Activated CD4-positive, alpha-beta T cell treated with anti-CD3 and anti-CD28 coated beads, Interleukin-2, amount 10 ng/mL, durations not matched to agents 7 days and 5 days (primary cell): ENCODE measurements around the gene SORCS3. TPM values are rescaled to one million over a fixed set of nuclear protein-coding genes. Genes with fewer than 3 reads are reported as not detected.

Experiments used
- CTCF ChIA-PET: fragments of 350-600 bp; sonication (Branson Sonifier 250); formaldehyde crosslinking; loops from one replicate; lab custom pipeline; 2021; ENCODE audit warnings: antibody characterized with exemption; lab: Charles Lee
- POLR2A ChIA-PET: fragments of 350-600 bp; sonication (Branson Sonifier 250); formaldehyde crosslinking; loops from one replicate; lab custom pipeline; 2021; ENCODE audit warnings: antibody characterized with exemption; lab: Charles Lee
- DNase-seq: peaks from one replicate; pipeline ENCODE4 v3.0.0-alpha.2; 2020
- H3K27ac Mint-ChIP-seq: one replicate; pipeline ENCODE4 v1.8.0; 2021; ENCODE audit warnings: mild to moderate bottlenecking, moderate library complexity, mixed read lengths
- H3K27me3 Mint-ChIP-seq: one replicate; pipeline ENCODE4 v1.8.0; 2021; ENCODE audit warnings: mixed read lengths
- H3K36me3 Mint-ChIP-seq: one replicate; pipeline ENCODE4 v1.8.0; 2021; ENCODE audit warnings: low read depth, mixed read lengths
- H3K4me1 Mint-ChIP-seq: one replicate; pipeline ENCODE4 v1.8.0; 2021; ENCODE audit warnings: mixed read lengths
- H3K4me3 Mint-ChIP-seq: one replicate; pipeline ENCODE4 v1.8.0; 2021; ENCODE audit warnings: mild to moderate bottlenecking, moderate library complexity, mixed read lengths
- H3K9me3 Mint-ChIP-seq: one replicate; pipeline ENCODE4 v1.8.0; 2021; ENCODE audit warnings: mixed read lengths
- total RNA-seq, 2 experiments: library from RNA; stranded (reverse); gene quantifications; one replicate each; pipeline ENCODE4 v1.2.3, GENCODE V29; 2021

SORCS3 gene
- total RNA-seq, 2 experiments from 2014 or later, result 0.17 TPM; not detected in 1

DNA sequence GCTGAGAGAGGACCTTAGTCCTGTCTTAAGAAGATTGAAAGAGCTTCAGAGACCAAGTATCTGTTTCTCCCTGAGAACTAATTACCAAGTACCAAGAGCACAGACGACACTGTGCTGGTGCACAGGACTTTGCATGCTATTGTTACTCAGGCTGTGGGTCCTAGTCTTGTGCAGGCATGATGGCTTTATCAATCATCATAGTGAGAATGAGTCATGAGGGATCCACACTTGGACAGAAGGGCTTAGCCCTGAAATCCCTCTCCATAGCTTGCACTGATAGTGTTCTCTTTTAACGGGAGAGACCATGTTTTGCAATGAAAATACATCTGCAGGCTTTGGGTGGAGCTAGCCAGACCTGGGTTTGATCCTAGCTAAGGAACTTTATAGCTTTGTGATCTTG lies 93.3 kb downstream of the SORCS3 start:
- POLR2A ChIA-PET, result no interaction called here
- H3K36me3 Mint-ChIP-seq, result no peaks in the 10 kb centered on the region
- peaks cover 10% of the 10 kb centered on the region for H3K27me3 Mint-ChIP-seq
- CTCF ChIA-PET, result no interaction called here
- no peak for DNase-seq
- no peak overlapping the region for H3K4me3 Mint-ChIP-seq
- no peaks in the 10 kb centered on the region for H3K9me3 Mint-ChIP-seq
- H3K27ac Mint-ChIP-seq, result no peak overlapping the region
- H3K4me1 Mint-ChIP-seq, result no peaks in the 10 kb centered on the region

DNA sequence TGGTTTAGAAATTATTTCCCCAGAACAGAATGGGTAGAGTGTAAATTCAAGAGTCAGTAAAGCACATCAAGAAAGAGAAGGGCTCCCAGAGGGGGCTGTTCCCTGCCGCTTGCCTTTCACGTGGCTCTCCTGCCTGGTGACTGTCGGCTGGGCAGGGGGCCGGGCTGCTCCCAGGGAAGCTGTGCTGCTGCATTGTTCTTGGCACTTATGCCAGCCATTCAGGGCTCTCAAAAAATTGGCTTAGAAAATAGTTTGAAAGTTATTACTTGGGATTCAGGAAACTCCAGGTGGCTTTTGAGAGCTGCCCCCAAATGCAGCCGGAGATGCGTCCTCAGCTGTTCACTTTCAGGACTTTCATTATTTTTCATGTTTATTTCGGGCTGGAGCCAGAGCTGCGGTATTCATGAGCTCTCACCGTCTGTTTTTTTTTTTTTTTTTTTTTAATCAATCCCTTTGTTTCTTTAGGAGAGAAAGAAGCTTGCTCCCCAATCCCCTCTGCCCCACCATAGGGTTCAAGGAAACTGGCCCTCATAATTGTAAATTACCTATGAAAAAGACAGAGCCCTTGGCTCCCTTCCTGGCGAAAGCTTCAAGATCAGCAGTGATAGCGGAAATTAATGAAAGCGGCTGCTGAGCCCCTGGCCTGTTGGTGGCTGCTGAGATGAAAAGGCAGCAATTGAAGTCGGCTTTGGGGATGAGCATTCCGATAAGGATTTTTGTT lies 94.1 kb downstream of the SORCS3 start:
- no peaks in the 10 kb centered on the region for H3K4me1 Mint-ChIP-seq
- no peaks in the 10 kb centered on the region for H3K36me3 Mint-ChIP-seq
- no peak for DNase-seq
- peaks cover 10% of the 10 kb centered on the region for H3K27me3 Mint-ChIP-seq
- no peak overlapping the region for H3K4me3 Mint-ChIP-seq
- H3K27ac Mint-ChIP-seq, result no peak overlapping the region
- CTCF ChIA-PET, result no interaction called here
- H3K9me3 Mint-ChIP-seq, result no peaks in the 10 kb centered on the region
- POLR2A ChIA-PET, result no interaction called here

DNA sequence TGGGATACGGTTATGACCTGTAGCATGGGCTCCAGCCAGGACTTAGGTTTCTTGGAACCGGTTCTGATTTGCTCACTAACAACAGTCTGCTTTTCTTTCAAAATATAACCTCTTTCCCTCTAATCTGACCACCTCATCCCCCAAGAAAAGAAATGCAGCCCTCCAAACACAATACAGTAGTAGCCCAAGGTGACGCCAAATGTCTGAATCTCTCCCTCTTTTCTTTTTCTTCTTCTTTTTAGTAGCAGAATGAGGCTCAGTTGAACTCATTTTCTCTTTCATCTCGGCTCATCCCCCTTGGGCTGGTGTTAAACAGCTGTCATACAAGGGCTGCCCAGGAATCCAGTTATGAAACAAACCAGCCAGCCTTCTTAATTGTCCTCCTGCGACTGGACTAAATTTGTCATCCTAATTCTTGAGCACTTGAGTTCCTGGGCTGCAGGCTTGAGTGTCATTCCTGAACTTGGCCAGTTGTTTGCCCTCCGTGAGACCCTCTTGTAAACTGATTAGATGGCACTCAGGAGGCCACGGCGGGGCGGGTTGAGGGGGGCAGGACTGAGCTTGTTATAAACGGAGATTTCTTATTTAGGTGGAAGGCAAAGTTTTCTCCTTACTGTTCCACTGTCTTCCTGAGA lies 94.8 kb downstream of the SORCS3 start:
- POLR2A ChIA-PET, result no interaction called here
- CTCF ChIA-PET, result interaction anchor here (0.5 kb wide), 1 partner anchor 143 kb away, joined by 4 read pairs; no protein-coding TSS in a partner anchor
- no peaks in the 10 kb centered on the region for H3K4me1 Mint-ChIP-seq
- no peak overlapping the region for H3K4me3 Mint-ChIP-seq
- H3K27ac Mint-ChIP-seq, result no peak overlapping the region
- H3K9me3 Mint-ChIP-seq, result no peaks in the 10 kb centered on the region
- peaks cover 10% of the 10 kb centered on the region for H3K27me3 Mint-ChIP-seq
- no peak for DNase-seq
- no peaks in the 10 kb centered on the region for H3K36me3 Mint-ChIP-seq

- H3K27me3 Mint-ChIP-seq, result no peaks in the 10 kb centered on the region
- CTCF ChIA-PET, result no interaction called here
- no peaks in the 10 kb centered on the region for H3K4me1 Mint-ChIP-seq
- DNase-seq, result no peak
- H3K4me3 Mint-ChIP-seq, result no peak overlapping the region
- no peak overlapping the region for H3K27ac Mint-ChIP-seq
- H3K36me3 Mint-ChIP-seq, result no peaks in the 10 kb centered on the region
- POLR2A ChIA-PET, result no interaction called here
- H3K9me3 Mint-ChIP-seq, result no peaks in the 10 kb centered on the region
These were observed 100.0 kb downstream of the SORCS3 start for GRCh38 chr10:104741127-104741526.

DNA sequence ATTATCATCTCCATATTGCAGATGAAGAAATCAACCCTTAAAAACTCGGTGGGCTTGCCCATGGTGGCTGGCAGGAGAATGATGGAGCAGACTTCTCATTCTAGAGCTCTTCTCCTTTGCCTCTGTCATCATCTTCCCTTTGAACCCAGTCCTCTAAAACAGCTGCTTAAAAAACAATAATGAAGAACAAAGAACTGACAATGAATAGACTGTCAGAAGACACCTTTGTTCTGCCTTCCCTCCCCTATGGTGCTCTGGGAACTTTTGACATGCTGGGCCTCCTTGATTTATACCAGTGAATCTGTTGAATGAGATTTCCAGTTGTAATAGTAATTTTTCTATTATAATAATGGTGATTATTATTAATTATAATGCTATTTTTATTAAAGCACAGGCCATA lies 103.0 kb downstream of the SORCS3 start:
- Mint-ChIP-seq H3K9me3 (no peaks in the 10 kb centered on the region), H3K27ac (no peak overlapping the region), H3K36me3 (no peaks in the 10 kb centered on the region), H3K27me3 (no peaks in the 10 kb centered on the region), H3K4me1 (no peaks in the 10 kb centered on the region), H3K4me3 (no peak overlapping the region)
- DNase-seq, result no peak
- ChIA-PET CTCF (no interaction called here), POLR2A (no interaction called here)

DNA sequence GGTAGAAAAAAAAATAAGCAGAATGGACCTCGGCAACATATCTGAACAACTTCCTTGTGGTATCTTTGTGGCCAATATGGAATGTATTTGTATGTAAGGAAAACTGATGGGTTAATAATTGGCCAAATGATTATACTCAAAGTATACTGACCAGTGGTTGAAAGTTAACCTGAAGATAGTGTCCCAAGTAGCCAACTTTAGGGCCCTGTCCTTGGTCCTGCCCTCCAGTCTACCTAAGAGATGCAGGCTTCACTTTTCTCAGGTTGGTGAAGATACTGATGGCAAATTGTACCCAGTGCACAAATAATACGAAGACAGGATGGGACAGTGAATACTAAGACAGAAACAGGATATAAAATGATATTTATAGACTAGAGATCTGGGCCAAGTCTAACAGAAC lies 109.2 kb downstream of the SORCS3 start:
- H3K36me3 Mint-ChIP-seq, result no peaks in the 10 kb centered on the region
- POLR2A ChIA-PET, result no interaction called here

GRCh38 chr10:104762793-104763192 lies 121.7 kb downstream of the SORCS3 start:
- H3K4me1 Mint-ChIP-seq, result no peaks in the 10 kb centered on the region
- CTCF ChIA-PET, result no interaction called here
- no peak for DNase-seq
- H3K27ac Mint-ChIP-seq, result no peak overlapping the region
- H3K4me3 Mint-ChIP-seq, result no peak overlapping the region
- POLR2A ChIA-PET, result interaction anchor here (0.7 kb wide), 1 partner anchor 73 kb away, joined by 3 read pairs; no protein-coding TSS in a partner anchor
- no peaks in the 10 kb centered on the region for H3K9me3 Mint-ChIP-seq
- no peaks in the 10 kb centered on the region for H3K36me3 Mint-ChIP-seq
- peaks cover 2% of the 10 kb centered on the region for H3K27me3 Mint-ChIP-seq

More for the DNA sequence above, 109.2 kb downstream of the SORCS3 start:
- Mint-ChIP-seq H3K9me3 (no peaks in the 10 kb centered on the region), H3K4me3 (no peak overlapping the region), H3K27me3 (no peaks in the 10 kb centered on the region), H3K4me1 (no peaks in the 10 kb centered on the region), H3K27ac (no peak overlapping the region)
- no peak for DNase-seq
- CTCF ChIA-PET, result no interaction called here

DNA sequence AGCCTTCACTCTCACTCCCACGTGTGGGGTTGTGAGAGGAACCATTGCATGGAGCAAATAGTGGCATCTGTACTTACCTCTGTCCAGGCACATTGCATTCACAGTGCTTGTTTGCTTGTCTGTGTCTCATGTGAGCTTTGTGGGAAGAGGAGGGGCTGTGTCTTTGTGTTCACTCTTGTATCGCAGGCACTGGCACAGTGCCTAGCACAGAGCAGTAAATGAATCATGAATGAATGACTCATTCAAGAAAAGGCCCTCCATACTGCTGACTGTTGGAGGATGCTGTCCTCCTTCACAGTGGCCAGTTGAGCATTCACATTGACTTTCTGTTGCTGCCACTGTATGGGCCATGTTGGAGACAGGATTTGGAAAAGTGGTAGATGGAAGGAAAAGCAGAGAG lies 125.3 kb downstream of the SORCS3 start:
- ChIA-PET POLR2A (no interaction called here), CTCF (no interaction called here)
- H3K4me1 Mint-ChIP-seq, result no peaks in the 10 kb centered on the region
- H3K27ac Mint-ChIP-seq, result no peak overlapping the region
- H3K9me3 Mint-ChIP-seq, result no peaks in the 10 kb centered on the region
- DNase-seq, result no peak
- peaks cover 2% of the 10 kb centered on the region for H3K27me3 Mint-ChIP-seq
- H3K4me3 Mint-ChIP-seq, result no peak overlapping the region
- H3K36me3 Mint-ChIP-seq, result no peaks in the 10 kb centered on the region

- no peak overlapping the region for H3K27ac Mint-ChIP-seq
- no peak for DNase-seq
- POLR2A ChIA-PET, result no interaction called here
- H3K36me3 Mint-ChIP-seq, result no peaks in the 10 kb centered on the region
- no peaks in the 10 kb centered on the region for H3K4me1 Mint-ChIP-seq
- H3K27me3 Mint-ChIP-seq, result peaks cover 2% of the 10 kb centered on the region
- CTCF ChIA-PET, result no interaction called here
- H3K9me3 Mint-ChIP-seq, result no peaks in the 10 kb centered on the region
- H3K4me3 Mint-ChIP-seq, result no peak overlapping the region
These were observed 126.2 kb downstream of the SORCS3 start for GRCh38 chr10:104767282-104767681.

DNA sequence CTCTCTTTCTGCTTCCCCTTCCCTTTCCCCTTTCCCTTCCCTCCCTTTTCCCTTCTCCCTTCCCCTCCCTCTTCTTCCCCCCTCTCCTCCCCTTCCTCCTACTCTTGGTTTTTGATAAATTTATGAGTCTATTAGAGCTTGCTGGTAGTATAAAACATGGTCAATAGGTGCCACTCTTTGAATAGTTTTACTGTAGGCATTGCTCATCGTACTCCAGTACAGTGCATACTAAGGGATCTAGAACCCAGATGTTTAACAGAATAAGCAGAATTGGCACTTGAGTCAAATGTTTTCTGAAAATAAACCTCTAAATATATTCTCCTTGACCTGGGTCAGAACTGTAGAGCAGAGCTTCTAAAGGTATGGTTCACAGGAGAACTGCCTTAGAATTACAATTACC lies 126.7 kb downstream of the SORCS3 start:
- no peaks in the 10 kb centered on the region for H3K4me1 Mint-ChIP-seq
- no peak for DNase-seq
- H3K9me3 Mint-ChIP-seq, result no peaks in the 10 kb centered on the region
- H3K36me3 Mint-ChIP-seq, result no peaks in the 10 kb centered on the region
- no peak overlapping the region for H3K4me3 Mint-ChIP-seq
- peaks cover 2% of the 10 kb centered on the region for H3K27me3 Mint-ChIP-seq
- POLR2A ChIA-PET, result no interaction called here
- CTCF ChIA-PET, result no interaction called here
- H3K27ac Mint-ChIP-seq, result no peak overlapping the region

GRCh38 chr10:104773105-104773504 lies 132.0 kb downstream of the SORCS3 start:
- Mint-ChIP-seq H3K27me3 (peaks cover 2% of the 10 kb centered on the region), H3K4me1 (no peaks in the 10 kb centered on the region), H3K9me3 (no peaks in the 10 kb centered on the region), H3K27ac (no peak overlapping the region), H3K4me3 (no peak overlapping the region), H3K36me3 (no peaks in the 10 kb centered on the region)
- ChIA-PET CTCF (no interaction called here), POLR2A (no interaction called here)
- no peak for DNase-seq

DNA sequence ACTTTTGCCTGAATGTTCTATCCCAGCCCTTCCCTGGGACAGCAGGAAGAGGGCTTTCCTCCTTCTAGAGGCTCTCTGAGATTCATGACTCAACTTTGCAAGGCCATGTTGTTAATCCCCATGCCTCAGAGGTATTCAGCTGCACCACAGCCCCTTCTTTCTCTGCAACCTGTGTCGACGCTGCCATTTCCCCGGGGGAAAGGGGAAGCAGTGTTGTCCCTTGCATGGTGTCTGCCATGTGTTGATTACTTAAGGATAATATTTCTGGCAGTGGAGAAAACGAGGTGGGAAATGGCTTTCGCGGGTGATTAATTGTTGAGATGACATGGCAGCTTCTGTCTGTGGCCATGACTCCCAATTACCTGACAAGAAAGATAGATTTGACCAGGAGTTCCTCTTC lies 133.1 kb downstream of the SORCS3 start:
- Mint-ChIP-seq H3K27ac (no peak overlapping the region), H3K36me3 (no peaks in the 10 kb centered on the region), H3K4me1 (no peaks in the 10 kb centered on the region), H3K4me3 (no peak overlapping the region), H3K27me3 (peaks cover 2% of the 10 kb centered on the region), H3K9me3 (no peaks in the 10 kb centered on the region)
- ChIA-PET POLR2A (no interaction called here), CTCF (no interaction called here)
- no peak for DNase-seq

DNA sequence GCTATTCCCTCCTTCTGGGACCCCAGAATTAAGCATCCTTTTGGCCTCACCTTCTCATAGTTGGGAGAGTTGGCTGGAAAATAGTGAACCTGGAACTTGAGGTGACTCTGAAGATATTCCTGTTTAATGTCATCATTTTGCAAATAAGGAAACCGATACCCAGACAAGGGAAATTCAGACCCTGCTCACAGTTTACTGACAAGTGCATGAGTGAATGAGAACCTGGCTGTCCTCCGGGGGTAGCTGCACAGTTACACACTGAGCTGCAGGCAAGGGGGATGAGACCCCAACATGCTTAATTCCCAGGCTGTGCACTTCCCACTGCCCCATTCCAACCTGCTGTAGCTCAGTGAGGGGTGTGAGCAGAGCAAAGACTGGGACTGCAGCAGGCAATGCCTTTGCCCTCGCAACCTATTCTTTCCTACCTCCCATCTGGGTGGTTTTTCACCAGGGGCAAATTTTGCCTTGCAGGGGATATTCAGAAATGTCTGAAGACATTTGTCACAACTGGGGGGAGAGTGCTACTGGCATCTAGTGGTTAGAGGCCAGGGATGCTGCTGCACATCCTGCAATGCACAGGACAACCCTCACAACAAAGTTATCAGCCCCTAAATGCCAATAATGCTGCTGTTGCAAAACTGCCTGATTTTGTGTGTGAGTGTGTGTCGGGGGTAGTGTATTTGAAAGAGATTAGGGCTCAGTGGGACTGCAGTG lies 136.2 kb downstream of the SORCS3 start:
- no peak overlapping the region for H3K27ac Mint-ChIP-seq
- ChIA-PET CTCF (no interaction called here), POLR2A (no interaction called here)
- peaks cover 2% of the 10 kb centered on the region for H3K27me3 Mint-ChIP-seq
- no peaks in the 10 kb centered on the region for H3K9me3 Mint-ChIP-seq
- no peak for DNase-seq
- H3K36me3 Mint-ChIP-seq, result no peaks in the 10 kb centered on the region
- H3K4me3 Mint-ChIP-seq, result no peak overlapping the region
- no peaks in the 10 kb centered on the region for H3K4me1 Mint-ChIP-seq
